Measurements from ENCODE around the gene POTEH.
"Not testable (repeated sequence)": the region's sequence is repeated elsewhere in the genome, so short reads cannot be mapped to it uniquely, and the experiment has no call there.

POTEH gene

GRCh38 chr22:15721884-15722283, 32.1 kb downstream of the POTEH start:
- POLR2A ChIA-PET (ENCODE audit: low non-redundant PET); DNase-seq (ENCODE audit: low spot score); CTCF ChIA-PET; H3K27ac ChIP-seq: not testable (repeated sequence)

DNA sequence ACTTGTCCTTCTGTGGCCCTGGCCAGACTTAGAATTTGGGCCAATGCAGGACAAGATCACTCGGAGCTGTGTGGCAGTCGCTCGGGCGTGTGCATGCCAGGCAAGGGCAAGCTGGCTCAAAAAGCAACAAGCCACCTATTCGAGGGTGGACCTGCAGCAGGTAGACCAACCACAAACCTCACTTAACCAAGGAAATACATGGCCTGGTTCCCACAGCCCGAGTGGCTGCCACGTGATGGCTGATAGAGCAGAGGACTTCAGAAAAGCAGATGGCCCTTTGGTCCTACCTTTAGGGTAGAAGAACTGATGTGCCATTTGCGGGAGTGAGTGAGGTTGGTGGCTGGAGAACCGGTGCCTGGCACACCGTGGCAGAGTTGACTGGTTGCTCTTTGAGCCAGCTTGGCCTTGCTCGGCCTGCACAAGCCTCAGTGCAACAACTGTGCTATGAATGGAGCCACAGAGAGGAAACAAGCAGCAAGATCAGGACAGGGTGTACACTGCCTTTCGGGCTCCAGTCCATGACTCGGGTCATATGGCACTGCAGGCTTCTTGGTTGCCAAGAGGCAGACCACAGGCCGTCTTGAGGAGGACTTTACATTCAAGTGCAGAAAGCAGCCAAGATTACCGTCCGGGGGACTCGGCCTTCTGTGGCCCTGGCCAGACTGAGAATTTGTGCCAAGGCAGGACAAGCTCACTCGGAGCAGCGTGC, 39.5 kb downstream of the POTEH start:
- H3K27ac ChIP-seq; CTCF ChIA-PET; POLR2A ChIA-PET (ENCODE audit: low non-redundant PET); DNase-seq (ENCODE audit: low spot score): not testable (repeated sequence)

- H3K27ac ChIP-seq; CTCF ChIA-PET; DNase-seq (ENCODE audit: low spot score); POLR2A ChIA-PET (ENCODE audit: low non-redundant PET): not testable (repeated sequence)
These were observed 41.2 kb downstream of the POTEH start for GRCh38 chr22:15731023-15731422.

DNA sequence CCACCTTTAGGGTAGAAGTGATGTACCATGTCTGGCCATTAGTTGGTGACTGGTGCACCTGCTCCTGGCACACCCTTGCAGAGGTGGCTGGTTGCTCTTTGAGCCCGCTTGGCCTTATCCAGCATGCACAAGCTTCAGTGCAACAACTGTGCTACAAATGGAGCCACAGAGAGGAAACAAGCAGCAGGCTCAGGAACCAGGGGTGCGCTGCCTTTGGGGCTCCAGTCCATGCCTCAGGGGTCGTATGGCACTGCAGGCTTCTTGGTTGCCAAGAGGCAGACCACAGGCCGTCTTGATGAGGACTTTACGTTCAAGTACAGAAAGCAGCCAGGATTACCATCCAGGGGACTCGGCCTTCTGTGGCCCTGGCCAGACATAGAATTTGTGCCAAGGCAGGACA, 44.6 kb downstream of the POTEH start:
- DNase-seq (ENCODE audit: low spot score); CTCF ChIA-PET; POLR2A ChIA-PET (ENCODE audit: low non-redundant PET); H3K27ac ChIP-seq: not testable (repeated sequence)

DNA sequence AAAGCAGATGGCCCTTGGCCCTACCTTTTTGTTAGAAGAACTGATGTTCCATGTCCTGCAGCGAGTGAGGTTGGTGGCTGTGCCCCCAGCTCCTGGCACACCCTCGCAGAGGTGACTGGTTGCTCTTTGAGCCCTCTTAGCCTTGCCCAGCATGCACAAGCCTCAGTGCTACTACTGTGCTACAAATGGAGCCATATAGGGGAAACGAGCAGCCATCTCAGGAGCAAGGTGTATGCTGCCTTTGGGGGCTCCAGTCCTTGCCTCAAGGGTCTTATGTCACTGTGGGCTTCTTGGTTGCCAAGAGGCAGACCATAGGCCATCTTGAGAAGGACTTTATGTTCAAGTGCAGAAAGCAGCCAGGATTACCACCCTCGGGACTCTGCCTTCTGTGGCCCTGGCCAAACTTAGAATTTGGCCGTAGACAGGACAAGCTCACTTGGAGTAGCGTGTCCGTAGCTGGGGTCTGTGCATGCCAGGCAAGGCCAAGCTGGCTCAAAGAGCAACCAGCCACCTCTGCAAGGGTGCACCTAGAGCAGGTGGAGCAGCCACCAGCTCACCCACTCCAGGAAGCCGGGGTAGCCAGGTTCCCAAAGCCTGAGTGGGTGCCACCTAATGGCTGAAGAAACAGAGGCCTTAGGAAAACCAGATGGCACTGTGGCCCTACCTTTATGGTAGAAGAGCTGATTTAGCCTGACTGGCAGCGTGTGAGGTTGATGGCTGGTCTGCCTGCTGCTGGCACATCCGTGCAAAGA, 48.5 kb downstream of the POTEH start:
- POLR2A ChIA-PET (ENCODE audit: low non-redundant PET); DNase-seq (ENCODE audit: low spot score); CTCF ChIA-PET; H3K27ac ChIP-seq: not testable (repeated sequence)

DNA sequence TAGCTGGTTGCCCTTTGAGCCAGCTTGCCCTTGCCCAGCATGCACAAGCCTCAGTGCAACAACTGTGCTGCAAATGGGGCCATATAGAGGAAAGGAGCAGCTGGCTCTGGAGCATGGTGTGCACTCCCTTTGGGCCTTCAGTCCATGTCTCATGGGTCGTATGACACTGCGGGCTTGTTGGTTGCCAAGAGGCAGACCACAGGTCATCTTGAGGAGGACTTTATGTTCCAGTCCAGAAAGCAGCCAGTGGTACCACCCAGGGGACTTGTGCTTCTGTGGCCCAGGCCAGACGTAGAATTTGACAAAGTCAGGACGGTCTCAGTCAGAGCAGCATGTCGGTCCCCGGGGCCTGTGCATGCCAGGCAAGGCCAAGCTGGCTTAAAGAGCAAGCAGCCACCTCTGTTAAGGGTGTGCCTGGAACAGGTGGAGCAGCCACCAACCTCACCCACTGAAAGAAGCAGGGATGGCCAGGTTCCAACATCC, 49.1 kb downstream of the POTEH start:
- DNase-seq (ENCODE audit: low spot score); CTCF ChIA-PET; POLR2A ChIA-PET (ENCODE audit: low non-redundant PET); H3K27ac ChIP-seq: not testable (repeated sequence)

DNA sequence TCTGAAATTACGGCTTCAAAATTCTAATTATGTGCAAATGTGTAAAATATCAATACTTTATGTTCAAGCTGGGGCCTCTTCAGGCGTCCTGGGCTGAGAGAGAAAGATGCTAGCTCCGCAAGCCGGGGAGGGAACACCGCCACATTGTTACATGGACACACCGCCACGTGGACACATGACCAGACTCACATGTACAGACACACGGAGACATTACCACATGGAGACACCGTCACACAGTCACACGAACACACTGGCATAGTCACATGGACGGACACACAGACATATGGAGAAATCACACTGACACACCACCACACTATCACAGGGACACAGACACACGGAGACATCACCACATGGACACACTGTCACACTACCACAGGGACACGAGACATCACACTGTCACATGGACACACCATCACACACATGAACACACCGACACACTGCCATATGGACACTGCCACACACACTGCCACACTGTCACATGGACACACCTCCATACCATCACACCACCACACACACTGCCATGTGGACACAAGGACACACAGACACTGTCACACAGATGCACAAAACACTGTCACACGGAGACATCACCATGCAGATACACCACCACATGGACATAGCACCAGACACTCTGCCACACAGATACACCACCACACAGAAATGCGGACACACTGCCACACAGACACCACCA, 58.0 kb downstream of the POTEH start:
- DNase-seq (ENCODE audit: low spot score); H3K27ac ChIP-seq; POLR2A ChIA-PET (ENCODE audit: low non-redundant PET); CTCF ChIA-PET: not testable (repeated sequence)

- H3K27ac ChIP-seq; CTCF ChIA-PET; POLR2A ChIA-PET (ENCODE audit: low non-redundant PET); DNase-seq (ENCODE audit: low spot score): not testable (repeated sequence)
These were observed 59.5 kb downstream of the POTEH start for GRCh38 chr22:15749181-15749970.

- POLR2A ChIA-PET (ENCODE audit: low non-redundant PET); H3K27ac ChIP-seq; CTCF ChIA-PET; DNase-seq (ENCODE audit: low spot score): not testable (repeated sequence)
These were observed 69.7 kb downstream of the POTEH start for GRCh38 chr22:15759443-15760097.

DNA sequence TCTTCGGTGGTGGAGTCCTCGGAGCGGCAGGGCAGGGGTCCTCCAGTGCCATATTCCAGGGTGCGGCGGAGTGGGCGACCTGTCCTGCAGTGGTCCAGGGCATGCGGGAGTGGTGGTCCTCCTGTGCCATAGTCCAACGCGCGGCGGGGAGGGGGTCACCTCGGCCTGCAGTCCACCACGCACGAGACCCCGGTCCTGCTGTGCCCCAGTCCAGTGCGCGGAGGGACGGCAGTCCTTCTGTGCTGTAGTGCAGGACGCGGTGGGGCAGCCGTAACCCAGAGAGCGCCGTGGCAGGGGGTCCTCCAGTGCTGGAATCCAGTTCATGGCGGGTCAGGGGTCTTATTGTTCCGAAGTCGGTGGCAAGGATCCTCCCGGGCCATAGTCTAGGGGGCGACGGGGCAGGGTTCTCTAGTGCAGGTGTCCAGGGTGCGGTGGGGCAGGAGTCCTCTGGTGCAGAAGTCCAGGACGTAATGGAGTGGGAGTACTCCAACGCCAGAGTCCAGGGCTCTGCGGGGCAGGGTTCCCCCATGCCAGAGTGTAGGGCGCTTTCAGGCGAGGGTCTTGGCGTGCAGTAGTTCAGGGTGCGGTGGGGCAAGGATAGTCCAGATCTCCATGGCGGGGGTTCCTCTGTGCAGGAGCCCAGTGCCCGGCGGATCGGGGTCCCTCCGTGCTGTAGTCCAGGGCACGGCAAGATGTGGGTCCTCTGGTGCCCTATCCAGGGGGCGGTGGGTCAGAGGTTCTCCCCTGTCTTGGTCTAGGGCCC, 70.7 kb downstream of the POTEH start:
- POLR2A ChIA-PET (ENCODE audit: low non-redundant PET); DNase-seq (ENCODE audit: low spot score); CTCF ChIA-PET; H3K27ac ChIP-seq: not testable (repeated sequence)

DNA sequence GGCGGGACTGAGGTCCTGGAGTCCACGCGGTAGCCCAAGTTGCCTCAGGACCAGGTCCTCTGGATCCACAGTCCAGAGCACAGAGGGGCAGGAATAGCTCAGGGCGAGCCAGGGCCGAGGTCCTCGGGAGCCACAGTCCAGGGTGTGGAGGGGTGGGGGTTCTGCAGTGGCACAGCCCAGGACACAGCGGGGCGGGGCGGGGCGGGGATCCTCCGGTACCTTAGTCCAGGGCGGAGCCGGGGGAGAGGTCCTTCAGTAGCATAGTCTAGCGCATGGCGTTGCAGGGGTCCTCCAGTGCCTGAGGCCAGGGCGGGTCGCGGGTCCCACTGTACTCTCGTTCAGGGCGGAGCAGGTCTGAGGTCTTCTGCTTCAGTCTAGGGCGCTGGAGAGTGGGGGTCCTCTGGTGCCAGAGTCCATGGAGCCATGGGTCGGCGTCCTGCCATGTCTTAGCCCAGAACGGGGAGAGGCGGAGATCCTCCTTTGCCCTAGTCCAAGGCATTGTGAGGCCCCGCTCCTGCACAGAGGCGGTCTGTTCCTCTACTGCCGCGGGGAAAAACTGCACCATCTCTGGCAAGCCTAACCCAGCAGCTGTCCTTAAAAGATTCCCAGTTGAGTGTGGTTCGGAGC, 71.4 kb downstream of the POTEH start:
- CTCF ChIA-PET; POLR2A ChIA-PET (ENCODE audit: low non-redundant PET); DNase-seq (ENCODE audit: low spot score); H3K27ac ChIP-seq: not testable (repeated sequence)

DNA sequence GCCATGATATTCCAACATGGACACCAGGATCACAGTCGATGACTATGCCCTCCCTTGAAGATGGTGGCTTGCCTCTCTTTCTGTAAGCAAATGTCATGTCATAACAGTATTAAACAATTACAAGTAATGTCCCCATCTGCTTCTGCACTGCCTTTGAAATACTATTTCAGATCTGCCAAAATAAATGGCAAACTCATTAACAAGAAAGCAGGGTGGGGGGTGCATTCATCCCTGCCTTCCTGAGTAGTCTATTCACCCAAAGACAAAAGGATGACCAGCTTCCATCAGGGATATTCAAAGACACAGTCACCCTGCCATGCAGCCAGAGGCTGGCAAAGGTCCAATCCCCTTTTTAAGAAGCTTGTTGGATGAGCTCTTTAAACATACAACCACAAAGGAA, 73.7 kb downstream of the POTEH start:
- H3K27ac ChIP-seq; POLR2A ChIA-PET (ENCODE audit: low non-redundant PET); CTCF ChIA-PET; DNase-seq (ENCODE audit: low spot score): not testable (repeated sequence)

Measured in RWPE1 (cell line).